ENCODE results near the gene ZC3H8.

The ZC3H8 gene

DNA sequence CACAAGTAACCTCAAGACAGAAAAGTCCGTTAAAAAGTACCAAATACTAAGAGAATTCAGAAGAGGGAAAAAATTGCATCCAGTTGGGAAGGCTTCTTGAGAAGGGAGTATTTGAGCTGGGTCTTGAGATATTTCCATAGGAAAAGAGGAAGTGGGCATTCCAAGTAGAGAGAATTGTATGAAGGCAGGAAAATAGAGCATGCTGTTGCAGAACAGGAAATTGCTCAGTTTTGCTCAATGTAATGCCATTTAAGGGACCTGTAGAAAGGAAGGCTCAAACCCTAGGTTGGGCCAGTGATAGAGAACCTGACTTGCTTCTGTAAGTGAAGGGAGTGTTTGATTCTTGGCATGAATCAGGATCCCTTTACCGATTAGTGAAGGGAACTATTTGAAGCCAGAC, 1.0 kb upstream of the ZC3H8 start:
- Histone ChIP-seq H3K4me1 (ENCODE audit: insufficient read depth, low read length, severe bottlenecking) (peaks cover 48% of the 10 kb centered on the region), H3K36me3 (ENCODE audit: insufficient read depth, low read length) (peaks cover 4% of the 10 kb centered on the region), H3K4me3 (ENCODE audit: low read depth, low read length, poor library complexity, severe bottlenecking) (no peak overlapping the region), H3K79me2 (ENCODE audit: insufficient read depth, low read length) (peaks cover 27% of the 10 kb centered on the region), H3K27me3 (ENCODE audit: insufficient read depth, low read length) (no peaks in the 10 kb centered on the region), H2AFZ (ENCODE audit: low read length) (no peak overlapping the region), H3K27ac (ENCODE audit: low read depth, low read length, poor library complexity, severe bottlenecking) (no peak overlapping the region), H3F3A (ENCODE audit: insufficient read depth, low read length) (no peaks in the 10 kb centered on the region), H3K9me3 (ENCODE audit: low read length) (no peaks in the 10 kb centered on the region), H4K20me1 (ENCODE audit: insufficient read depth, low read length) (no peaks in the 10 kb centered on the region), H3K9me2 (ENCODE audit: low read depth, low read length) (no peaks in the 10 kb centered on the region), H3K9ac (ENCODE audit: low read length) (no peak overlapping the region), H3K4me2 (ENCODE audit: low read length) (no peak overlapping the region)
- TF ChIP-seq EZH2 (IDR thresholded peaks at IDR 0.05; ENCODE audit: borderline replicate concordance, low read length): no peak
- TF ChIP-seq, protein P1, sequence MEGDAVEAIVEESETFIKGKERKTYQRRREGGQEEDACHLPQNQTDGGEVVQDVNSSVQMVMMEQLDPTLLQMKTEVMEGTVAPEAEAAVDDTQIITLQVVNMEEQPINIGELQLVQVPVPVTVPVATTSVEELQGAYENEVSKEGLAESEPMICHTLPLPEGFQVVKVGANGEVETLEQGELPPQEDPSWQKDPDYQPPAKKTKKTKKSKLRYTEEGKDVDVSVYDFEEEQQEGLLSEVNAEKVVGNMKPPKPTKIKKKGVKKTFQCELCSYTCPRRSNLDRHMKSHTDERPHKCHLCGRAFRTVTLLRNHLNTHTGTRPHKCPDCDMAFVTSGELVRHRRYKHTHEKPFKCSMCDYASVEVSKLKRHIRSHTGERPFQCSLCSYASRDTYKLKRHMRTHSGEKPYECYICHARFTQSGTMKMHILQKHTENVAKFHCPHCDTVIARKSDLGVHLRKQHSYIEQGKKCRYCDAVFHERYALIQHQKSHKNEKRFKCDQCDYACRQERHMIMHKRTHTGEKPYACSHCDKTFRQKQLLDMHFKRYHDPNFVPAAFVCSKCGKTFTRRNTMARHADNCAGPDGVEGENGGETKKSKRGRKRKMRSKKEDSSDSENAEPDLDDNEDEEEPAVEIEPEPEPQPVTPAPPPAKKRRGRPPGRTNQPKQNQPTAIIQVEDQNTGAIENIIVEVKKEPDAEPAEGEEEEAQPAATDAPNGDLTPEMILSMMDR (IDR thresholded peaks at IDR 0.05; ENCODE audit: low read length): no peak

DNA sequence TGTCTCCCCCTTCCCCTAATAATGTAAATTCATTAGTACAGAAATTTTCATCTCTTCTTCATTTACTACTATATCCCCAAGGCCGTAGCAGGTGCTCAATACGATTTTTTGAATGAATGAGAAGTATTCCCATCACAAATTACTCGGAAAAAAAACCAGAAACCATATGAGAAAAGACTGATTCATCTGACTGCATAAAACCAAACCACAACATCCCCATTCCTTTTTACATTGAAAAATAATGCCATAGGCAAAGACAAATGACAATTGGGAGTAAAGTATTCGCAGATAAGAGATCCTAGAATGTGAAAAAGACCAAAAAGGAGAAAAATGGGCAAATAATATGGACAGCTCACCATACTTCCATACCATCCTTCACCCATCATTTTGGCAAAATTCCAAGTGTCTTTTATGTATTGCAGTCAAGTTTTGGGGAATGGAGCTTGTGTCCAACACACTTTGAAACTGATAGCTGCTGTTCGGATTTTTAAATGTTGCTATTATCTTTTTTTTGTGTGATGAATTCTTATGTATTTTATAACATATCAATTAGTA, 1.5 kb downstream of the ZC3H8 start:
- Histone ChIP-seq H3K9me2 (ENCODE audit: low read depth, low read length) (no peaks in the 10 kb centered on the region), H3K27me3 (ENCODE audit: insufficient read depth, low read length) (no peaks in the 10 kb centered on the region), H3K4me2 (ENCODE audit: low read length) (peak overlapping the region; percentile 82), H4K20me1 (ENCODE audit: insufficient read depth, low read length) (no peaks in the 10 kb centered on the region), H2AFZ (ENCODE audit: low read length) (no peak overlapping the region), H3K27ac (ENCODE audit: low read depth, low read length, poor library complexity, severe bottlenecking) (no peak overlapping the region), H3K79me2 (ENCODE audit: insufficient read depth, low read length) (peaks cover 27% of the 10 kb centered on the region), H3K4me3 (ENCODE audit: low read depth, low read length, poor library complexity, severe bottlenecking) (peak overlapping the region; percentile 77), H3F3A (ENCODE audit: insufficient read depth, low read length) (no peaks in the 10 kb centered on the region), H3K9me3 (ENCODE audit: low read length) (no peaks in the 10 kb centered on the region), H3K9ac (ENCODE audit: low read length) (no peak overlapping the region; the same call in 1 of the 2 replicates), H3K36me3 (ENCODE audit: insufficient read depth, low read length) (peaks cover 28% of the 10 kb centered on the region), H3K4me1 (ENCODE audit: insufficient read depth, low read length, severe bottlenecking) (peaks cover 40% of the 10 kb centered on the region)
- TF ChIP-seq, protein P1 (IDR thresholded peaks at IDR 0.05; ENCODE audit: low read length): no peak
- no peak for TF ChIP-seq EZH2 (IDR thresholded peaks at IDR 0.05; ENCODE audit: borderline replicate concordance, low read length)

DNA sequence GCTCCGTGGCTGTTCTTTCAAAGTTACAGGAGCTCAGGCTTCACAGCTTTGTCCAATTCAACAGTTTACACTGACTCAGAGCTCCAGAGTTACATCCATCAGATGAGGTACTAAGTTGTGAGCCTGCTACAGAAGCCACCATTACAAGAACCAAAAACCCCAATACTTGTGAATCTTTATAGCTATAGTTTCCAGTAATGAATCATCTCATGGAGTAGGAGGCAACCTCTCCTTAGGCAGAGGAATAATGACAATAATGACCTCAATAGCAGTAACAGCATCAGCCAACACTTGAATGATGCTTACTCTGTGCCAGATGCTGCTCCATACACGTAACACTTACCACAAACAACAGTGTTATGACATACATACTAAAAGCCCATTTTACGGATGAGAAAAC, 3.6 kb downstream of the ZC3H8 start:
- Histone ChIP-seq H3F3A (ENCODE audit: insufficient read depth, low read length) (no peaks in the 10 kb centered on the region), H4K20me1 (ENCODE audit: insufficient read depth, low read length) (no peaks in the 10 kb centered on the region), H3K9me3 (ENCODE audit: low read length) (no peaks in the 10 kb centered on the region), H3K36me3 (ENCODE audit: insufficient read depth, low read length) (peaks cover 49% of the 10 kb centered on the region), H3K79me2 (ENCODE audit: insufficient read depth, low read length) (peaks cover 27% of the 10 kb centered on the region), H3K9me2 (ENCODE audit: low read depth, low read length) (no peaks in the 10 kb centered on the region), H3K4me3 (ENCODE audit: low read depth, low read length, poor library complexity, severe bottlenecking) (no peak overlapping the region), H3K9ac (ENCODE audit: low read length) (no peak overlapping the region), H3K4me1 (ENCODE audit: insufficient read depth, low read length, severe bottlenecking) (peaks cover 40% of the 10 kb centered on the region), H3K4me2 (ENCODE audit: low read length) (peak overlapping the region; percentile 21; the same call in 1 of the 2 replicates), H2AFZ (ENCODE audit: low read length) (no peak overlapping the region), H3K27me3 (ENCODE audit: insufficient read depth, low read length) (no peaks in the 10 kb centered on the region), H3K27ac (ENCODE audit: low read depth, low read length, poor library complexity, severe bottlenecking) (no peak overlapping the region)
- no peak for TF ChIP-seq EZH2 (IDR thresholded peaks at IDR 0.05; ENCODE audit: borderline replicate concordance, low read length)

DNA sequence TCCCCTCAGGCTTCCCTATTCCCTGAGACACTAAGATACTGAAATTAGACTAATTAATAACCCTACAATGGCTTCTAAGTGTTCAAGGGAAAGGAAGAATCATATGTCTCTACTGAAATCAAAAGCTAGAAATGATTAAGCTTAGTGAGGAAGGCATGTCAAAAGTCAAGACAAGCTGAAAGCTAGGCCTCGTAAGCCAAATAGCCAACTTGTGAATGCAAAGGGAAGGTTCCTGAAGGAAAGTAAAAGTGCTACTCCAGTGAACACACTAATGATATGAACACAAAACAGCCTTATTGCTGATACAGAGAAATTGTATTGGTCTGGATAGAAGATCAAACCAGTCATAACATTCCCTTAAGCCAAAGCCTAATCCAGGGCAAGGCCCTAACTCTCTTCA, 10.0 kb downstream of the ZC3H8 start:
- no peaks in the 10 kb centered on the region for H3K9me2 ChIP-seq (ENCODE audit: low read depth, low read length)
- no peaks in the 10 kb centered on the region for H3K27me3 ChIP-seq (ENCODE audit: insufficient read depth, low read length)
- H4K20me1 ChIP-seq (ENCODE audit: insufficient read depth, low read length): no peaks in the 10 kb centered on the region
- 0 out of 2 replicates have a peak, but pooled peaks cover 4% of the 10 kb centered on the region for H3K79me2 ChIP-seq (ENCODE audit: insufficient read depth, low read length)
- H2AFZ ChIP-seq (ENCODE audit: low read length): no peak overlapping the region
- TF ChIP-seq, protein P1 (IDR thresholded peaks at IDR 0.05; ENCODE audit: low read length): no peak
- no peak for TF ChIP-seq EZH2 (IDR thresholded peaks at IDR 0.05; ENCODE audit: borderline replicate concordance, low read length)
- no peaks in the 10 kb centered on the region for H3K4me1 ChIP-seq (ENCODE audit: insufficient read depth, low read length, severe bottlenecking)
- H3K4me2 ChIP-seq (ENCODE audit: low read length): no peak overlapping the region
- no peak overlapping the region for H3K27ac ChIP-seq (ENCODE audit: low read depth, low read length, poor library complexity, severe bottlenecking)
- H3K9me3 ChIP-seq (ENCODE audit: low read length): no peaks in the 10 kb centered on the region
- H3K4me3 ChIP-seq (ENCODE audit: low read depth, low read length, poor library complexity, severe bottlenecking): no peak overlapping the region
- H3F3A ChIP-seq (ENCODE audit: insufficient read depth, low read length): no peaks in the 10 kb centered on the region
- H3K36me3 ChIP-seq (ENCODE audit: insufficient read depth, low read length): peaks cover 86% of the 10 kb centered on the region
- H3K9ac ChIP-seq (ENCODE audit: low read length): no peak overlapping the region
